Epidermal melanocyte (primary cell): ENCODE data around the gene DYNC1I2.
A peak's percentile ranks its signal among the peaks of the same experiment; 100 is the strongest.

Experiments used
- DNase-seq: peaks from one replicate; pipeline ENCODE4 v3.0.0; 2011; ENCODE audit warnings: low spot score; ENCODE audit not compliant: insufficient read length

The DYNC1I2 gene

DNA sequence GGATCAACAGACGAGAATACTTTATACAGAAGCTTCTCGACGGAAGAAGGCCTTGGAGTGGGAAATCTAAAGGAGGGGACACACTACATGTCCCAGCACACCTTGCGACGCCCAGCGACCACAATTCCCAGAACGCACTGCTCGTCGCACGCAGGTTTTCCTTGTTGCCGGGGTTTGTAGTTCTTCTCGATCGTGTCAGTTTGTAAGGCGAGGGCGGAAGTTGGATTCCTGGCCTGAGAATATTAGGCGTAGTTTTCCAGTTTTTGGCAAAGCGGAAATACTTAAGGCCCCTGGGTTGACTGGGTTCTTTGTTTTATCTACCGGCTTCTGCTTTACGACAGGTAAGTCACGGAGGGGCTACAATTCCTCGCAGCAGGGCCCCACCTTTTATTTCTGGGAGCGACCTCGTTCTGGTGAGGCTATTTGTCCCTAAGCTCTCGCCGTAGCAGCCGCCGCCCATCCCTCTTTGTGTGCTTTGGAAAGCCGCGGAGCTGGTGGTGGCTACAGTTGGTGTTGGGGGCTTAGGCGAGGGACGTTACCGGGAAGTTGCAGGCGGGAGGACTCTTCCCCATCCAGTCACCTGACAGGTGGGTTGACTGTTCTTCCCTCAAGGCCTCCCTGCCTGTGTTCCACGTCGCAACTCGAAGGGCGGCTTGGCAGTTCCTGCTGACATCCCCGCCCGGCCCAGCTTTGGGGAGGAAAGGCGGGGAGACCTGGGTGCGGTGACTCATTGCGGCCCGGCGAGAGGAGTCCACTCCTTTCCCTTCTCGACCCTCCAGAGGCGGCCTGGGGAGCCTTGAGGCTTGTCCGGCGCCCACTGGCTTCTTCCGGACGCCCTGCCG lies at the start of gene DYNC1I2:
Gene DYNC1I2 (plus strand): TSS at position 183 of the 842 bp plus-strand sequence. CDS start 2,687 bp downstream, outside the sequence.
- DNase-seq, result peak; percentile 86

- no peak for DNase-seq
These were observed 35.4 kb upstream of the DYNC1I2 start for GRCh38 chr2:171651667-171652415.

GRCh38 chr2:171652416-171652785 lies 34.9 kb upstream of the DYNC1I2 start:
- DNase-seq, result no peak

DNA sequence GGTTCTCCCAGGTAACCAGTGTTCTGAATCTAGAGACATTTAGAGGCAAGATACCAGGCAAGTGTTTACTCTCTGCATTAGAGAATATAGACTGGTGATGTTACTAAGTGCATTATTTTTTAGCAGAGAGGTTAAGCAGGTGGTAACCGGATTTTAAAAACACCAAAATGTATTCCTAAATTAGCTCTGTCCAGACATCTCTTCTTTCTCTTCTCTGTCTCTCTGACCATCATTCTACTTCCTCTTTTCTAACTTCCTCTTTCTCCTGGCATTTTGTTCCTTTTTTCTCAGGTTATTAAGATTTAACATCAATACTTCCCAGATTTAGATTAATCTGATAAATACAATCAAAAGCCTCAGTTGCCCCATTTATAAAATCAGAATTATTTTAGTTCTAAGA lies 31.7 kb upstream of the DYNC1I2 start:
- DNase-seq, result no peak

DNA sequence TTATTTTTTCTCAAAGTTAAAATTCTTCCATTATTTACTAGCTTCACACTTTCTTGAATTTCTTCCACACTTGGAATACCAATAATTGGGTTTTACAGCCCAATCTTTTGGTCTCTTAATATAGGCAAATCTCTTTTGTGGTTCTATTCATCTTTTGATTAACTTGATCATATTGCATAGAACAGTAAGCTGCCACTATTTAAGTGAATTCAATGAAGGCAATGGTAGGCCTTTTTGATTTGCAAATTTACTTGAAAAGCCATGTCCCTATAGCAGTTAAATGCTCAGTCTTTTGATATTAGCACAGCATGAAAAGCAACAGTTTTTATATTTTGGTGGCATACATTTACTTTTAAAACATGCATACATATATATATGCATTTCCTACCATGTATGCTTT lies 20.2 kb upstream of the DYNC1I2 start:
- DNase-seq, result no peak

DNA sequence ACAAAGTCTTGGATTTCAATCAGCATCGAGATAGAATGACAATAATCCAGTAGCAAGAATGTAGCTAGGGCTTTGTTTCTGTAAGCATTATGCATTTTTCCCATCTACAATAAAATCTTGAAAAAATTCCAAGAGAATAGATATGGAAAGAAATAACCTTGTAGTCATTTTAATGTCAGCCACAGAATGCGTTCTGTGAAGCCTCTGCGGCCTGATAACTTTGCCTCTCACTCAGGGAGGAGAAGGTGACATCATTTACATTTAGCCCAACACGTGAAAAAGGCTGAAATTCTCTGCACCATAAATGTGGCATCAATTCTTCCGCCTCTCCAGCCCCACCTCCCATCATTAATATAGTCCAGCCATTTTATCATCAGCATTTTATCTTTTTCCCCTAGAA lies 19.1 kb upstream of the DYNC1I2 start:
- no peak for DNase-seq

GRCh38 chr2:171669121-171669520 lies 18.1 kb upstream of the DYNC1I2 start:
- DNase-seq, result no peak

- no peak for DNase-seq
These were observed 16.6 kb upstream of the DYNC1I2 start for GRCh38 chr2:171670655-171671054.

- no peak for DNase-seq
These were observed 15.4 kb upstream of the DYNC1I2 start for GRCh38 chr2:171671867-171672266.

GRCh38 chr2:171673905-171674304 lies 13.4 kb upstream of the DYNC1I2 start:
- DNase-seq, result no peak

DNA sequence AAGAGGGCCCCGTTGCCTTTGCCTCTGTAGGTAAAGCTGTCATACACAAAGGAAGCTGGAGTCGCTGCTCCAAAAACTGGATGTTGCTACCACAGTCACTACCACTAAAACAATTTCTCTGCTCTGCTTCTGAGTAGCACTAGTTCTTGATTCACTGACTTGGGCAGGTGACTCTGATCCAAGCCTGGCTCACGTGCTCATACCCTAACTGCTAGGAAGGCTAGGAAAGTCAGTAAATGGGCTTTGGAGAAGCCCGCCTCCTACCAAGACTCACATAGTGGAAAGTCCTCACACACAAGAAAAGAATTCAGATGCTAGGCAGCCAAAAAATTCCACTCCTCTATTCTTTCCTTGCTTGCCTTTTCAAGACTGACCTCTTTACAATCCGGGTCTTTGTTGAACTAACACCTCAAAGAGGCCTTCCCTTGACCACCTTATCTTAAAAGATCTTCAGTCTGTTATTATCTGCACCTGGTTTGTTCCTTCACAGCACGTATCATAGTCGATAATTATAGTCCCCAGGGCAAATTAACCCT lies 11.4 kb upstream of the DYNC1I2 start:
- DNase-seq, result no peak

DNA sequence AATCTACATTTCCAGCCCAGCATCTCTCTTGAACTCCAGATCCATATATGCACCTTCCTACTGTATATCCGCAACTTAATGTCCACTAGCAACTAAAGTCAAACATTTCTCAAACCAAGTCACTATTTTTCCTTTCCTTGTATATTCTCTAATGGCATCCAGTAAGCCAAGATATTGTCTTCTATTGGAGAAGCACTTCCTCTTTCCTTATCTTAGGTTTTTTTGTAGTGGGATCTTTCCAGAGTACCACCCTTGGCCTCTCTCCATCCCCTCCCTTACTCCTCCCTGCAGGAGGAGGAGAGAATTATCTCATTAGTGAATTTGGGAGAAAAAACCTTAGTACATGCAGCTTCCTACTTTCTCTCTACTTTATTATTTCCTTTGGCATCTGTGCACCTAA lies 8.7 kb upstream of the DYNC1I2 start:
- no peak for DNase-seq

DNA sequence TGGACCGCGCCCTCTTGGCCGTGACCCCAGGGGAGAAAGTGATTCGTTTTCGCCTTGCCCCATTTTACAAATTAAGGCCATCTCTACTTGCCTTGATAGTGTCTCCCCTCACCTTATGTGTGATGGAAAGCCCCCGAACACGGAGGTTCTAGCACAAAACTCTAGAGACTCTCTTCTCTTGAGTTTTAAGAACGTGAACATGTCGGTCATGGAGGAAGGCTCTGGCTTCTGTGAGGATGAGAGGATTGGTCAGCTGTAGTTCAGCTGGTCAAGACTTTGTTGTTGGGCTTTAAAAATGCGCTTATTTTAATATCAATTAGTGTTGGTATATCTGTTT lies 828 bp downstream of the DYNC1I2 start:
- no peak for DNase-seq

- DNase-seq, result no peak
These were observed 5.1 kb downstream of the DYNC1I2 start for GRCh38 chr2:171692331-171692730.

- no peak for DNase-seq
These were observed 15.7 kb downstream of the DYNC1I2 start for GRCh38 chr2:171702781-171703556.

DNA sequence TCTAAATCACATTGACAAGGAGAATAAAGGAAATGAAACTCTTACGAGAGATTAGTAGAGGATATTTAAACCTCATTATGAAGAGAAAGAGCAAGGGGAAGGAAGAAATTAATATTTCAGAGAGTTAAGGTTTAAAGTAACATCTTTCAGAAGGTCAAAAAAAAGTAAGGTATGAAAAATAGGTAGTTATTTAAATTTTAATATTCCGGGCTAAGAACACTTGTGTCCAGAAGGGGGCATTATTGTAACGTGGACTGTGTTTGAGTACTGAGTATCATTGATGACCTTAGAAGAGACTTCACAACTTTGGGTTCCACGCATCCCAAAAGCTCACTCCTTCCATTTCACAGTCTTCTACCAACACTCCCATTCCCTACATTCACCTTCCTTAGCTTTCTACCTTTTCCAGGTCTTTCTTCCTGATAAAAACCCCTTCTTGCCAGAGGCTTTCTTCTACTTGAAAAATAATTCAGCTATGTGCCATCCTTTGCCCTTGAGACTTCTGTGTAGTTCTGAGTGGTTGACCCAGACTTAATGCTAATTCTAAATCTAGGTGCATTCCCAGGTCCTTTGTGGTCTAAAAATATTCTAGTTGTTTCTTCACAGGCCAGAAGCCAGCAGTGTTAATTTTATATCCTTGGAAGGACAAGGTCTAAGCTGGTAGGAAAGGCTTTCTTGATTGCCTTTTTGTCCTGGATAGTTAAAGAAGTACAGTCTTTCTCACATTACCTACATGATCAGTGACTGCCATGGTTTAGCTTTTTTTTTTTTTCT lies 16.5 kb downstream of the DYNC1I2 start:
- DNase-seq, result no peak

DNA sequence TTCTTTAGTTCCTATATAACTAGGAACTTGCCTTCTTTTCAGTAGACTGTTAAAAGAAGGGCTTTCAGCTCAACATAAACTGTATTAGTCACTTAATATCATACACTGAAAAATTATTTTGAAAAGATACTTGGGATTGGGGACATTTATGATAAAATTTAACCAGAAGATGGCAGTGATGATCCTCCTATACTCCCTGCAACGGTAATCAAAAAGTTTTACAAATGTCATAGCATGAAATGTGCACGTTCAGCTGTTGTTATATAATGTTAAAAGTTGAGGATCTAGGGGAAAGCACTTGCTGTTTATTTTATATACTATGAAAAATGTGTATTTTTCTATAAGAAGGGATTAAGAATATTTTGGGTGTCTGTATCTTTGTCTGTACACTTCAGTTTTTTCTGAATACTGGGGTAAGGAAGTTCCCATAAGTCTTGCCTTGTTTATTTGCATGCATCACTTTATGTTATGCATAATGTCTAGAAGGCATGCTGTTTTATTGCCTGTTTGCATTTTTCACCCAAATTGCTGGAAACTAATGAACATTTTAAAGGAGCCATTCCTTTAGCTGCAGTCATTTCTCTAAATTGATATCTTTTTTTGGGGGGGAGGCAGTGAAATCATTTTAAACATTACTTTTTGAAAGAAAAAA lies 19.0 kb downstream of the DYNC1I2 start:
- no peak for DNase-seq

- DNase-seq, result no peak
These were observed 20.5 kb downstream of the DYNC1I2 start for GRCh38 chr2:171707752-171708151.

- DNase-seq, result no peak
These were observed 21.9 kb downstream of the DYNC1I2 start for GRCh38 chr2:171709011-171709685.

GRCh38 chr2:171711351-171711750 lies 24.1 kb downstream of the DYNC1I2 start:
- no peak for DNase-seq
